ENCODE results near the gene TYR. TPM values are rescaled to one million over a fixed set of nuclear protein-coding genes. Genes with fewer than 3 reads are reported as not detected.

Gene TYR
- not detected for total RNA-seq
- not detected for polyA plus RNA-seq

DNA sequence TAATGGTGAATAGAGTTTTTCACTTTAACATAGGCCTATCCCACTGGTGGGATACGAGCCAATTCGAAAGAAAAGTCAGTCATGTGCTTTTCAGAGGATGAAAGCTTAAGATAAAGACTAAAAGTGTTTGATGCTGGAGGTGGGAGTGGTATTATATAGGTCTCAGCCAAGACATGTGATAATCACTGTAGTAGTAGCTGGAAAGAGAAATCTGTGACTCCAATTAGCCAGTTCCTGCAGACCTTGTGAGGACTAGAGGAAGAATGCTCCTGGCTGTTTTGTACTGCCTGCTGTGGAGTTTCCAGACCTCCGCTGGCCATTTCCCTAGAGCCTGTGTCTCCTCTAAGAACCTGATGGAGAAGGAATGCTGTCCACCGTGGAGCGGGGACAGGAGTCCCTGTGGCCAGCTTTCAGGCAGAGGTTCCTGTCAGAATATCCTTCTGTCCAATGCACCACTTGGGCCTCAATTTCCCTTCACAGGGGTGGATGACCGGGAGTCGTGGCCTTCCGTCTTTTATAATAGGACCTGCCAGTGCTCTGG lies at the start of gene TYR:
TSS of gene TYR (plus strand) at position 185 of the 541 bp plus-strand sequence. CDS start at position 264, 79 bp downstream.
- CTCF ChIA-PET: no interaction called here

GRCh38 chr11:89136606-89137005 lies 41.1 kb upstream of the TYR start:
- no peak overlapping the region for H3K27ac ChIP-seq (ENCODE audit: low read depth, low read length)
- H3K4me3 ChIP-seq (ENCODE audit: low read length): no peak overlapping the region
- H3K27me3 ChIP-seq (ENCODE audit: insufficient read depth, low read length, poor library complexity, severe bottlenecking): no peaks in the 10 kb centered on the region
- H3K27ac Mint-ChIP-seq: no peak overlapping the region
- ChIA-PET POLR2A (no interaction called here), CTCF (no interaction called here)
- DNase-seq: no peak
- no peak overlapping the region for H3K4me3 Mint-ChIP-seq
- H3K36me3 Mint-ChIP-seq: no peaks in the 10 kb centered on the region
- no peaks in the 10 kb centered on the region for H3K4me1 Mint-ChIP-seq
- H3K9me3 Mint-ChIP-seq: peaks cover 0 to 5% (median 0%) of the 10 kb centered on the region in 5 donors
- H3K4me1 ChIP-seq (ENCODE audit: insufficient read depth, low read length): no peaks in the 10 kb centered on the region
- no peaks in the 10 kb centered on the region for H3K36me3 ChIP-seq (ENCODE audit: insufficient read depth, low read length)
- H3K27me3 Mint-ChIP-seq: no peaks in the 10 kb centered on the region
- no peaks in the 10 kb centered on the region for H3K9me3 ChIP-seq (ENCODE audit: low read length)

More for the DNA sequence above, at the start of gene TYR:
- H3K27ac Mint-ChIP-seq: no peak within 1 kb of the TSS
- Histone ChIP-seq H3K27me3 (ENCODE audit: insufficient read depth, low read length, poor library complexity, severe bottlenecking) (no peaks in the 10 kb centered on the region), H3K27ac (ENCODE audit: low read depth, low read length) (no peak within 1 kb of the TSS), H3K36me3 (ENCODE audit: insufficient read depth, low read length) (no peaks in the 10 kb centered on the region), H3K4me1 (ENCODE audit: insufficient read depth, low read length) (no peaks in the 10 kb centered on the region), H3K4me3 (ENCODE audit: low read length) (no peak within 1 kb of the TSS), H3K9me3 (ENCODE audit: low read length) (no peaks in the 10 kb centered on the region)
- H3K4me3 Mint-ChIP-seq: peak within 1 kb of the TSS in 1 of 7 donors; percentile 48
- peaks cover 0 to 7% (median 0%) of the 10 kb centered on the region in 5 donors for H3K9me3 Mint-ChIP-seq
- H3K36me3 Mint-ChIP-seq: no peaks in the 10 kb centered on the region
- peaks cover 0 to 2% (median 2%) of the 10 kb centered on the region in 3 donors for H3K4me1 Mint-ChIP-seq
- no peaks in the 10 kb centered on the region for H3K27me3 Mint-ChIP-seq
- POLR2A ChIA-PET: no interaction called here
- no peak for DNase-seq

GRCh38 chr11:89147229-89147628 lies 30.4 kb upstream of the TYR start:
- CTCF ChIA-PET: no interaction called here
- Mint-ChIP-seq H3K4me1 (no peaks in the 10 kb centered on the region), H3K4me3 (no peak overlapping the region), H3K9me3 (peaks cover 0 to 3% (median 2%) of the 10 kb centered on the region in 5 donors), H3K36me3 (no peaks in the 10 kb centered on the region), H3K27ac (no peak overlapping the region), H3K27me3 (no peaks in the 10 kb centered on the region)
- Histone ChIP-seq H3K4me3 (ENCODE audit: low read length) (no peak overlapping the region), H3K27ac (ENCODE audit: low read depth, low read length) (no peak overlapping the region), H3K36me3 (ENCODE audit: insufficient read depth, low read length) (no peaks in the 10 kb centered on the region), H3K4me1 (ENCODE audit: insufficient read depth, low read length) (no peaks in the 10 kb centered on the region), H3K27me3 (ENCODE audit: insufficient read depth, low read length, poor library complexity, severe bottlenecking) (no peaks in the 10 kb centered on the region), H3K9me3 (ENCODE audit: low read length) (no peaks in the 10 kb centered on the region)
- no peak for DNase-seq
- POLR2A ChIA-PET: no interaction called here

DNA sequence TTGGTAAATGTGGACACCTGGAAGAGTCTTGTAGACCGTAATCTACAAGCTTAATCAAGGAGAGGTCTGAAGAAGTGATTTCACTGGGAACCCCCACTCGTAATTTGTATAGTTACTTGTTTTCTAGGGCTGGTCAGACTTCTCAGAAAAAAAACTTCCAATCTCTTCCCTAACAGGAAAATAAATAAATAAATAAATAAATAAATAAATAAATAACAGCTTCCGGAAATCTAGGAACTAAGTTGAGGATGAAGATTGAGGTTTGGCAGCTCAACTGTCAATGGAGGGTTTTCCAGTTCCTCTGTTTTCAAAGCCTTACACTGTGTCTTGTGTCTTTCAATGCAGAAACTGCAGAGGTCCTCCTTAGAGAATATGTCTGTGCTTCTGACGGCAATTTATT lies 17.7 kb upstream of the TYR start:
- Histone ChIP-seq H3K36me3 (ENCODE audit: insufficient read depth, low read length) (no peaks in the 10 kb centered on the region), H3K4me1 (ENCODE audit: insufficient read depth, low read length) (no peaks in the 10 kb centered on the region), H3K9me3 (ENCODE audit: low read length) (no peaks in the 10 kb centered on the region), H3K27me3 (ENCODE audit: insufficient read depth, low read length, poor library complexity, severe bottlenecking) (no peaks in the 10 kb centered on the region), H3K4me3 (ENCODE audit: low read length) (no peak overlapping the region), H3K27ac (ENCODE audit: low read depth, low read length) (no peak overlapping the region)
- Mint-ChIP-seq H3K27me3 (no peaks in the 10 kb centered on the region), H3K27ac (no peak overlapping the region), H3K9me3 (peaks cover 0 to 5% (median 0%) of the 10 kb centered on the region in 5 donors), H3K4me1 (no peaks in the 10 kb centered on the region), H3K4me3 (no peak overlapping the region), H3K36me3 (no peaks in the 10 kb centered on the region)
- POLR2A ChIA-PET: no interaction called here
- CTCF ChIA-PET: no interaction called here
- DNase-seq: no peak

GRCh38 chr11:89161949-89162348 lies 15.7 kb upstream of the TYR start:
- H3K27ac ChIP-seq (ENCODE audit: low read depth, low read length): no peak overlapping the region
- H3K36me3 Mint-ChIP-seq: no peaks in the 10 kb centered on the region
- no peak overlapping the region for H3K27ac Mint-ChIP-seq
- no peak overlapping the region for H3K4me3 Mint-ChIP-seq
- DNase-seq: no peak
- H3K4me3 ChIP-seq (ENCODE audit: low read length): no peak overlapping the region
- ChIA-PET CTCF (no interaction called here), POLR2A (no interaction called here)
- no peaks in the 10 kb centered on the region for H3K27me3 ChIP-seq (ENCODE audit: insufficient read depth, low read length, poor library complexity, severe bottlenecking)
- no peaks in the 10 kb centered on the region for H3K4me1 Mint-ChIP-seq
- peaks cover 0 to 5% (median 0%) of the 10 kb centered on the region in 5 donors for H3K9me3 Mint-ChIP-seq
- H3K27me3 Mint-ChIP-seq: no peaks in the 10 kb centered on the region
- no peaks in the 10 kb centered on the region for H3K36me3 ChIP-seq (ENCODE audit: insufficient read depth, low read length)
- H3K9me3 ChIP-seq (ENCODE audit: low read length): no peaks in the 10 kb centered on the region
- no peaks in the 10 kb centered on the region for H3K4me1 ChIP-seq (ENCODE audit: insufficient read depth, low read length)

GRCh38 chr11:89163686-89164085 lies 14.0 kb upstream of the TYR start:
- DNase-seq: no peak
- POLR2A ChIA-PET: no interaction called here
- Mint-ChIP-seq H3K27ac (no peak overlapping the region), H3K27me3 (no peaks in the 10 kb centered on the region), H3K9me3 (peaks cover 0 to 5% (median 0%) of the 10 kb centered on the region in 5 donors), H3K4me1 (no peaks in the 10 kb centered on the region), H3K36me3 (no peaks in the 10 kb centered on the region), H3K4me3 (no peak overlapping the region)
- Histone ChIP-seq H3K27ac (ENCODE audit: low read depth, low read length) (no peak overlapping the region), H3K36me3 (ENCODE audit: insufficient read depth, low read length) (no peaks in the 10 kb centered on the region), H3K4me3 (ENCODE audit: low read length) (no peak overlapping the region), H3K4me1 (ENCODE audit: insufficient read depth, low read length) (no peaks in the 10 kb centered on the region), H3K9me3 (ENCODE audit: low read length) (no peaks in the 10 kb centered on the region), H3K27me3 (ENCODE audit: insufficient read depth, low read length, poor library complexity, severe bottlenecking) (no peaks in the 10 kb centered on the region)
- CTCF ChIA-PET: no interaction called here

DNA sequence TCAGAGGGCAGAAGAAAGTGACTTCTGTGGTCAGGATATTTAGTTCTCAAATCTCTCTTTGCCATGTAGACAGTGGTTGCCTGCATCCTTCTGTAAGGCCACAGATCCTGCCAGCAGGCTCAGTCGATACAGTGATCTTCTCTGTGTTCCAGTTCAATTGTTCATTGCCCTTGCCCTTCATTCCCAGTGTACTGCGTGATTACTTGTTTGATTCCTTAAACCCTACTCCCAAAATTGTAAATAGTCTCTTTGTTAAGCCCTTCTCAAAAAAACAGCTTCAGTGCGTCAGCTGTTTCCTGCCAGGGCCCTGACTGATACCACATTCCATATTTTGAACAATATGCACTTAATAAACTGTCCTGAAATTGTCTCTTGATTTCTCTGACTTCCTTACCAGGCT lies 9.3 kb upstream of the TYR start:
- Mint-ChIP-seq H3K36me3 (no peaks in the 10 kb centered on the region), H3K27me3 (no peaks in the 10 kb centered on the region), H3K4me3 (no peak overlapping the region), H3K9me3 (peaks cover 0 to 4% (median 2%) of the 10 kb centered on the region in 5 donors), H3K4me1 (no peaks in the 10 kb centered on the region), H3K27ac (no peak overlapping the region)
- Histone ChIP-seq H3K4me3 (ENCODE audit: low read length) (no peak overlapping the region), H3K27me3 (ENCODE audit: insufficient read depth, low read length, poor library complexity, severe bottlenecking) (no peaks in the 10 kb centered on the region), H3K4me1 (ENCODE audit: insufficient read depth, low read length) (no peaks in the 10 kb centered on the region), H3K36me3 (ENCODE audit: insufficient read depth, low read length) (no peaks in the 10 kb centered on the region), H3K27ac (ENCODE audit: low read depth, low read length) (no peak overlapping the region), H3K9me3 (ENCODE audit: low read length) (no peaks in the 10 kb centered on the region)
- CTCF ChIA-PET: no interaction called here
- POLR2A ChIA-PET: no interaction called here
- DNase-seq: no peak

GRCh38 chr11:89175796-89176195 lies 1.9 kb upstream of the TYR start:
- no peak overlapping the region for H3K4me3 Mint-ChIP-seq
- CTCF ChIA-PET: no interaction called here

DNA sequence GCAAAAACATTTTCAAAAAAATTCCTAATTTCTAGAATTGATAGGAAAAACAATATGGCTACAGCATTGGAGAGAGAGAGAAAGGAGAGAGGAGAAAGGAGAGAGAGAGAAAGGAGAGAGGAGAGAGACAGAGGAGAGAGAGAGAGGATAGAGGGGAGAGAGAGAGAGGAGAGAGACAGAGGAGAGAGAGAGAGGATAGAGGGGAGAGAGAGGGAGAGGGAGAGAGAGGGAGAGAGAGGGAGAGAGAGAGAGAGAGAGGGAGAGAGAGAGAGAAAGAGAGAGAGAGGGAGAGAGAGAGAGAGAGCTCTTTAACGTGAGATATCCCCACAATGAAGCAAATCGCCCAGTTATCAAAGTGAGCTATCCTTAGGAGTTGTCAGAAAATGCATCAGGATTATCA lies 737 bp upstream of the TYR start:
- H3K4me3 Mint-ChIP-seq: peak overlapping the region in 1 of 7 donors; percentile 48
- Histone ChIP-seq H3K4me1 (ENCODE audit: insufficient read depth, low read length) (no peaks in the 10 kb centered on the region), H3K4me3 (ENCODE audit: low read length) (no peak overlapping the region), H3K27ac (ENCODE audit: low read depth, low read length) (no peak overlapping the region), H3K27me3 (ENCODE audit: insufficient read depth, low read length, poor library complexity, severe bottlenecking) (no peaks in the 10 kb centered on the region), H3K36me3 (ENCODE audit: insufficient read depth, low read length) (no peaks in the 10 kb centered on the region), H3K9me3 (ENCODE audit: low read length) (no peaks in the 10 kb centered on the region)
- no peaks in the 10 kb centered on the region for H3K27me3 Mint-ChIP-seq
- H3K9me3 Mint-ChIP-seq: peaks cover 0 to 7% (median 0%) of the 10 kb centered on the region in 5 donors
- no peak overlapping the region for H3K27ac Mint-ChIP-seq
- CTCF ChIA-PET: no interaction called here
- no peaks in the 10 kb centered on the region for H3K36me3 Mint-ChIP-seq
- peaks cover 0 to 2% (median 2%) of the 10 kb centered on the region in 3 donors for H3K4me1 Mint-ChIP-seq
- POLR2A ChIA-PET: no interaction called here
- no peak for DNase-seq

More at GRCh38 chr11:89175796-89176195, 1.9 kb upstream of the TYR start:
- H3K4me3 ChIP-seq (ENCODE audit: low read length): no peak overlapping the region
- no peaks in the 10 kb centered on the region for H3K4me1 ChIP-seq (ENCODE audit: insufficient read depth, low read length)
- no peaks in the 10 kb centered on the region for H3K4me1 Mint-ChIP-seq
- H3K27ac Mint-ChIP-seq: no peak overlapping the region
- H3K36me3 ChIP-seq (ENCODE audit: insufficient read depth, low read length): no peaks in the 10 kb centered on the region
- H3K27me3 ChIP-seq (ENCODE audit: insufficient read depth, low read length, poor library complexity, severe bottlenecking): no peaks in the 10 kb centered on the region
- POLR2A ChIA-PET: no interaction called here
- no peaks in the 10 kb centered on the region for H3K9me3 ChIP-seq (ENCODE audit: low read length)
- no peak overlapping the region for H3K27ac ChIP-seq (ENCODE audit: low read depth, low read length)
- H3K27me3 Mint-ChIP-seq: no peaks in the 10 kb centered on the region
- no peaks in the 10 kb centered on the region for H3K36me3 Mint-ChIP-seq
- no peak for DNase-seq
- peaks cover 0 to 7% (median 2%) of the 10 kb centered on the region in 5 donors for H3K9me3 Mint-ChIP-seq

All from CD8-positive, alpha-beta memory T cell (primary cell).